LNCaP clone FGC (cell line): Measurements from ENCODE around the gene CD4.

Source experiments
- DNase-seq: peaks from one replicate; pipeline ENCODE4 v3.0.0-alpha.2; 2011; ENCODE audit warnings: low read depth
- H3K4me3 ChIP-seq: 2 replicates; pipeline ENCODE4 v1.5.1; 2011; ENCODE audit warnings: mild to moderate bottlenecking, low read depth, low read length, control low read depth
- TF ChIP-seq, protein P1 (sequence below): IDR thresholded peaks from 2 replicates; pipeline ENCODE4 v1.5.1; 2012; ENCODE audit warnings: mild to moderate bottlenecking; ENCODE audit not compliant: control insufficient read depth, insufficient read depth; ENCODE audit errors: extremely low read depth

Gene CD4

DNA sequence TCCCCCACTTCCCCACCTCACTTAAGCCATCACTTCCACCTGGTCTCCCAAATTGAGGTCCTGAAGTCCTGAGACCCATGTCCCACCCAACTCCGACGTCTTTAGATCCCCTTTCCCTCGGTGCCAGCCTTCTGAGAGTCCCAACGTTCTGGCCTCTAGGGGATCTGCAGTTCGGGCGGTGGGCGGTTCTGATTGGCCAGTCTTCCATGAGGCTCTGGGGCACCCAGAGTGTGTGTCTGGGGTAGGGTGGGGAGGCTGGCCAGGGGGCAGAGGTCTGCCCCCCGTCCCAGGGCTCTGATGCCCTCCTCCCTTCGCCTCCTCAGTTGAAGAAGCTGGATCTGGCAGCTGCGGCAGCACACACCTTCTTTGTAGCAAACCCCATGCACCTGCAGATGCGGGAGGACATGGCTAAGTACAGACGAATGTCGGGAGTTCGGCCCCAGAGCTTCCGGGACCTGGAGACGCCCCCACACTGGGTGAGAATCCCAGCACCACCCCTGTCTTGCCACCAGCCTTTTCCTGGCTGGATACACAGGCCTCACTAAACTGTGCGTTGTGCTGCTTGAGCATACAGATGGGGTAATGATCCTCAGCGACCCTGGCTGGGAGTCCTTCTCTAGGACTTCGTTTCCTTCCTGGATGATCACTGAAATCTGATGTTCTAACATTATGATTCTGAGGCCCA is 40.4 kb downstream of the CD4 start:
- TF ChIP-seq, protein P1, sequence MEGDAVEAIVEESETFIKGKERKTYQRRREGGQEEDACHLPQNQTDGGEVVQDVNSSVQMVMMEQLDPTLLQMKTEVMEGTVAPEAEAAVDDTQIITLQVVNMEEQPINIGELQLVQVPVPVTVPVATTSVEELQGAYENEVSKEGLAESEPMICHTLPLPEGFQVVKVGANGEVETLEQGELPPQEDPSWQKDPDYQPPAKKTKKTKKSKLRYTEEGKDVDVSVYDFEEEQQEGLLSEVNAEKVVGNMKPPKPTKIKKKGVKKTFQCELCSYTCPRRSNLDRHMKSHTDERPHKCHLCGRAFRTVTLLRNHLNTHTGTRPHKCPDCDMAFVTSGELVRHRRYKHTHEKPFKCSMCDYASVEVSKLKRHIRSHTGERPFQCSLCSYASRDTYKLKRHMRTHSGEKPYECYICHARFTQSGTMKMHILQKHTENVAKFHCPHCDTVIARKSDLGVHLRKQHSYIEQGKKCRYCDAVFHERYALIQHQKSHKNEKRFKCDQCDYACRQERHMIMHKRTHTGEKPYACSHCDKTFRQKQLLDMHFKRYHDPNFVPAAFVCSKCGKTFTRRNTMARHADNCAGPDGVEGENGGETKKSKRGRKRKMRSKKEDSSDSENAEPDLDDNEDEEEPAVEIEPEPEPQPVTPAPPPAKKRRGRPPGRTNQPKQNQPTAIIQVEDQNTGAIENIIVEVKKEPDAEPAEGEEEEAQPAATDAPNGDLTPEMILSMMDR = no peak
- H3K4me3 ChIP-seq = no peak overlapping the region
- DNase-seq = no peak

DNA sequence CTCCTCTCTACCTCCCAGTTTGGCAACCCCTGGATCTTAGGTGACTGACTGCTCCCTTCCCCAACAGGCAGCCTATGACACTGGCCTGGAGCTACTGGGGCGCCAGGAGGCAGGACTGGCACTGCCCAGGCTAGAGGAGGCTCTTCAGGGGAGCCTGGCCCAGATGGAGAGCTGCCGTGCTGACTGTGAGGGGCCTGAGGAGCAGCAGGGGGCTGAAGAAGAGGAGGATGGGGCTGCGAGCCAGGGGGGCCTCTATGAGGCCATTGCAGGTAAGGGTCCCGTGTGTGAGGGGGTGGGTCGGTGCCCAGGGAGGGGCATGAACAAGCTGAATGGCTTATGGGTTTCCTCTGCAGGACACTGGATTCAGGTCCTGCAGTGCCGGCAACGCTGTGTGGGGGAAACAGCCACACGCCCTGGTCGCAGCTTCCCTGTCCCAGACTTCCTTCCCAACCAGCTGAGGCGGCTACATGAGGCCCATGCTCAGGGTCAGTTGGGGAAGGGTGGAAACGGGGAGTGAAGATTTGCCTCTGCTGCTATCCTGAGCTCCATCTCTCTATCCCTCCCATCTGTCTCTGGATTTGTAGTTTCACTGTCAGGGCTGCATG is 41.1 kb downstream of the CD4 start:
- TF ChIP-seq, protein P1 = no peak
- H3K4me3 ChIP-seq = no peak overlapping the region
- no peak for DNase-seq

DNA sequence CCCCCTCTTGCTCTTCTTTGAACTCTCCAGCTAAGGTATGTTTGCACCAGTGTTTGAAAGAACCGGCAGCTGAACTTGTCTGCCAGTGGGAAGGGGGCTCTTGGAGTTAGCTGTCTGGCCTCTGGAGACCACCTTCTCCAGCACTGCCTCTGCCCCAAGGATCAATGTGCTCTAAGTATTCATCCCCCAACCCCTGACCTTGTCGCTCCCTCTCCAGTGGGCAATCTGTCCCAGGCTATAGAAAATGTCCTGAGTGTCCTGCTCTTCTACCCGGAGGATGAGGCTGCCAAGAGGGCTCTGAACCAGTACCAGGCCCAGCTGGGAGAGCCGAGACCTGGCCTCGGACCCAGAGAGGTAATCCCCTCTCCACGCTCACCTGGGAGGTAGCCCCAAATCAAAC is 41.7 kb downstream of the CD4 start:
- DNase-seq = no peak
- H3K4me3 ChIP-seq = no peak overlapping the region
- TF ChIP-seq, protein P1 = no peak

DNA sequence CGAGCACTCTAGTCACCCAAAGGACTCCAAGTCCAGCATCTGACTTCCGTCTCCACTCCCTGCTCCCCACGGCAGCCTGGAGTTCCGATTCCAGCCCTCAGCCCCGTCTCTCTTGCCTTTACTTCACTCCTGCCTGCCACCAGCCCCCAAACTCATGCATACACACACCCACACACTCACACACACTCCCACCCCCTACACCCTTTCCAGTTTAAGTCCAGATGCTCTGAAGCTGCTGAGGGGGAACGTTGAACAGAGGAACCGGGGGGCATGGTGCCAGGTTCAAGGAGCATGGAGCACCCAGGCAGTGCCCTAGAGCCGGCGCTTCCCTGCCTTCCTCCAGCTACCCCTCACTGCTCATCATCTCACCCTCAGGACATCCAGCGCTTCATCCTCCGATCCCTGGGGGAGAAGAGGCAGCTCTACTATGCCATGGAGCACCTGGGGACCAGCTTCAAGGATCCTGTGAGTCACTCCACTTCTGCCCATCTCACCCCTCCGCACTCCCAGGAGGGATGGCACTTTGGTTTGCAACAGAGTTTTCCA is 42.2 kb downstream of the CD4 start:
- TF ChIP-seq, protein P1 = no peak
- no peak for DNase-seq

DNA sequence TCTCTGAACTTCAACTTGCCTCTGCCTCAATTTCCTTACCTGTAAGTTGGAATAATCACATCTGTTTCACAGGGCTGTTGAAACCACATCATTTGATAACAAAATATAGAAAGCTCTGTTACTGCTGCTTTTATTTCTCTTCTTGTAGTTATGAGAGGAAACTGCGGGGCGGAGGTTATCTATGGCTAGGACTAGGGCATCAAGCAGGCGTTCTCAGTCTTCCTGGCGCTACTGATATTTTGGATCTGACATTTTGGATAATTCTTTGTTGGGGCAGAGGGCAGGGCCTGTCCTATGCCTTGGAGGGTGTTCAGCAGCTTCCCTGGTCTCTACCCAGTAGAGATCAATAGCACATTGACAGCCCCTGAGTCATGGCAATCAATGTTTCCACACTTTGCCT is 42.8 kb downstream of the CD4 start:
- no peak overlapping the region for H3K4me3 ChIP-seq
- DNase-seq = no peak
- TF ChIP-seq, protein P1 = no peak

More for the DNA sequence above, 42.2 kb downstream of the CD4 start:
- H3K4me3 ChIP-seq = no peak overlapping the region

DNA sequence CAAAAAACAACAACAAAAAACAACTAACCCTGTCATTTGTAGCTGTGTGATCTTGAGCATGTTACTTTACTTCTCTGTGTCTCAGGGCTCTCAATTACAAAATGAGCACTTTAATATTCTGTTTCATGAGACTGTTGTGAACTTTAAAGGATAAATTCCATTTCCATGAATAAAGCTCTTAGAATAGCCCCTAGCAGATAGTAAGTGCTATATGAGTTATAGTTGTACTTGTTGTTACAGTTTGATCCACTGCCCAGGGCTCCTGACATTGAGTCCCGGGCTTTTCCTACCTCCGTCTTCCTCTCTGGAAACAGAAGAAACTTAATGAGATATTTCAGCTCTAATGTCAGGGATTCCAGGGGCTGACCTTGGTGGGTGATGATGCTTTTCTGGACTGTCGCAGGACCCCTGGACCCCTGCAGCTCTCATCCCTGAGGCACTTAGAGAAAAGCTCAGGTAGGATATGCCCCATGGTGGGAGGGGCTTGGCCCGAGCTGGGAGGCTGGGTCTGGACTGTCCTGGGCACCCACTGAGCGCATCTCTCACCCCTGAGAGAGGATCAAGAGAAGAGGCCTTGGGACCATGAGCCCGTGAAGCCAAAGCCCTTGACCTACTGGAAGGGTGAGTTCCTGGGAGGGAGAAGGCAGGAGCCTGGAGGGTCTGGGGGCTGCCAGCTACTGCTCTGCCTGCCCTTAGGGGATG is 44.0 kb downstream of the CD4 start:
- TF ChIP-seq, protein P1 = no peak
- H3K4me3 ChIP-seq = no peak overlapping the region
- DNase-seq = no peak
